GM04503 (cell line): Measurements from ENCODE around the gene PPP2R2C.
A peak's percentile ranks its signal among the peaks of the same experiment; 100 is the strongest.

ENCODE experiments used
- DNase-seq: peaks from one replicate; pipeline ENCODE4 v3.0.0-alpha.2; 2012; ENCODE audit warnings: low read depth

PPP2R2C gene

GRCh38 chr4:6494431-6495295 is 22.2 kb upstream of the PPP2R2C start:
- no peak for DNase-seq

GRCh38 chr4:6493658-6494304 is 21.4 kb upstream of the PPP2R2C start:
- no peak for DNase-seq

- no peak for DNase-seq
These were observed 20.6 kb upstream of the PPP2R2C start for GRCh38 chr4:6492861-6493657.

GRCh38 chr4:6492027-6492590 is 19.7 kb upstream of the PPP2R2C start:
- no peak for DNase-seq

- no peak for DNase-seq
These were observed 18.8 kb upstream of the PPP2R2C start for GRCh38 chr4:6491235-6491634.

- no peak for DNase-seq
These were observed 17.5 kb upstream of the PPP2R2C start for GRCh38 chr4:6489927-6490326.

- no peak for DNase-seq
These were observed 15.1 kb upstream of the PPP2R2C start for GRCh38 chr4:6487466-6487865.

GRCh38 chr4:6480534-6481088 is 8.2 kb upstream of the PPP2R2C start:
- no peak for DNase-seq

GRCh38 chr4:6478546-6479220 is 6.3 kb upstream of the PPP2R2C start:
- no peak for DNase-seq

GRCh38 chr4:6476893-6477292 is 4.5 kb upstream of the PPP2R2C start:
- no peak for DNase-seq

- no peak for DNase-seq
These were observed 3.1 kb upstream of the PPP2R2C start for GRCh38 chr4:6475492-6476020.

- no peak for DNase-seq
These were observed 2.5 kb upstream of the PPP2R2C start for GRCh38 chr4:6474705-6475457.

GRCh38 chr4:6474053-6474568 is 1.7 kb upstream of the PPP2R2C start:
- DNase-seq = no peak

GRCh38 chr4:6473264-6474052 is 1.0 kb upstream of the PPP2R2C start:
- no peak for DNase-seq

GRCh38 chr4:6472008-6472386 is 417 bp downstream of the PPP2R2C start:
- no peak for DNase-seq

GRCh38 chr4:6471307-6472007 is 957 bp downstream of the PPP2R2C start:
- DNase-seq = no peak

GRCh38 chr4:6470502-6471306 is 1.7 kb downstream of the PPP2R2C start:
- peak; percentile 3 for DNase-seq
